Measurements from ENCODE around the gene SUPT6H. TPM values are rescaled to one million over a fixed set of nuclear protein-coding genes. Genes with fewer than 3 reads are reported as not detected.

SUPT6H gene
- total RNA-seq, 1 experiment from 2014 or later, result 63.3 TPM

- no peaks in the 10 kb centered on the region; the same call in 1 of the 2 replicates for H3K9me3 ChIP-seq (ENCODE audit: insufficient read depth, low read depth)
- H3K36me3 ChIP-seq (ENCODE audit: low read depth), result peaks cover 15% of the 10 kb centered on the region
- POLR2A ChIA-PET (ENCODE audit: unreplicated experiment), result interaction anchor here (0.5 kb wide), 1 partner anchor 33 kb away, joined by 4 read pairs; no protein-coding TSS in a partner anchor
- no peak overlapping the region for H2AFZ ChIP-seq
- peaks cover 9% of the 10 kb centered on the region for H3F3A ChIP-seq (ENCODE audit: insufficient read depth, low read depth)
- H4K20me1 ChIP-seq (ENCODE audit: insufficient read depth), result no peaks in the 10 kb centered on the region
- TF ChIP-seq EZH2 (IDR thresholded peaks at IDR 0.05; ENCODE audit: low read depth), result no peak
- TF ChIP-seq CTCF (conservative IDR thresholded peaks at IDR 0.05), result peak; percentile 66
- H3K79me2 ChIP-seq (ENCODE audit: low read depth), result no peaks in the 10 kb centered on the region
- CTCF ChIA-PET, result interaction anchor here (0.6 kb wide), 1 partner anchor 60 kb away, joined by 11 read pairs; no protein-coding TSS in a partner anchor
- intact Hi-C loops (cut with micrococcal nuclease; ENCODE audit: unreplicated experiment), result loop anchor here (1.0 to 2.0 kb wide), 2 partner anchors 64 to 119 kb away; no protein-coding TSS in a partner anchor
- H3K4me3 ChIP-seq, result no peak overlapping the region
- H3K27ac ChIP-seq, result no peak overlapping the region
- H3K9me2 ChIP-seq (ENCODE audit: insufficient read depth), result no peaks in the 10 kb centered on the region
- no TSS peak for BruUV-seq (replicated peaks)
- no peaks in the 10 kb centered on the region for H3K4me1 ChIP-seq (replicated peaks; ENCODE audit: insufficient read depth)
- peak in 1 of 2 experiments; percentile 25 for DNase-seq
- H3K27me3 ChIP-seq (ENCODE audit: insufficient read depth, low read depth), result no peaks in the 10 kb centered on the region
- H3K4me2 ChIP-seq, result no peak overlapping the region
Measured at GRCh38 chr17:28612936-28613872, 48.8 kb upstream of the SUPT6H start.

GRCh38 chr17:28613931-28614381 is 48.0 kb upstream of the SUPT6H start, which contains the start of gene RSKR:
Gene RSKR, minus strand, starts transcription at chr17:28614185. Its CDS starts 24 bp downstream, at chr17:28614161.
- intact Hi-C loops (cut with micrococcal nuclease; ENCODE audit: unreplicated experiment), result loop anchor here (1.0 to 2.0 kb wide), 2 partner anchors 65 to 120 kb away; no protein-coding TSS in a partner anchor
- DNase-seq, result no peak
- H3K79me2 ChIP-seq (ENCODE audit: low read depth), result no peaks in the 10 kb centered on the region
- H3K4me2 ChIP-seq, result no peak within 1 kb of the TSS
- H3K27me3 ChIP-seq (ENCODE audit: insufficient read depth, low read depth), result no peaks in the 10 kb centered on the region
- no peak within 1 kb of the TSS for H3K4me3 ChIP-seq
- H3K9me3 ChIP-seq (ENCODE audit: insufficient read depth, low read depth), result no peaks in the 10 kb centered on the region
- H3F3A ChIP-seq (ENCODE audit: insufficient read depth, low read depth), result peaks cover 3% of the 10 kb centered on the region
- H3K36me3 ChIP-seq (ENCODE audit: low read depth), result peaks cover 17% of the 10 kb centered on the region
- H2AFZ ChIP-seq, result no peak within 1 kb of the TSS
- no peaks in the 10 kb centered on the region for H4K20me1 ChIP-seq (ENCODE audit: insufficient read depth)
- ChIA-PET POLR2A (ENCODE audit: unreplicated experiment) (interaction anchor here (0.5 kb wide), 1 partner anchor 32 kb away, joined by 4 read pairs; no protein-coding TSS in a partner anchor), CTCF (no interaction called here)
- no peaks in the 10 kb centered on the region for H3K9me2 ChIP-seq (ENCODE audit: insufficient read depth)
- no peak within 1 kb of the TSS for H3K27ac ChIP-seq
- TF ChIP-seq EZH2 (IDR thresholded peaks at IDR 0.05; ENCODE audit: low read depth) (no peak), CTCF (conservative IDR thresholded peaks at IDR 0.05) (no peak)
- no TSS peak for BruUV-seq (replicated peaks)
- no peaks in the 10 kb centered on the region for H3K4me1 ChIP-seq (replicated peaks; ENCODE audit: insufficient read depth)

GRCh38 chr17:28615260-28615940 is 46.6 kb upstream of the SUPT6H start:
- no peak overlapping the region for H3K4me2 ChIP-seq
- no peaks in the 10 kb centered on the region for H4K20me1 ChIP-seq (ENCODE audit: insufficient read depth)
- no peak overlapping the region for H2AFZ ChIP-seq
- no peak overlapping the region for H3K27ac ChIP-seq
- intact Hi-C loops (cut with micrococcal nuclease; ENCODE audit: unreplicated experiment), result no loop called here
- TF ChIP-seq EZH2 (IDR thresholded peaks at IDR 0.05; ENCODE audit: low read depth), result no peak
- no peak for TF ChIP-seq CTCF (conservative IDR thresholded peaks at IDR 0.05)
- H3K79me2 ChIP-seq (ENCODE audit: low read depth), result no peaks in the 10 kb centered on the region
- ChIA-PET POLR2A (ENCODE audit: unreplicated experiment) (no interaction called here), CTCF (no interaction called here)
- peaks cover 28% of the 10 kb centered on the region for H3K36me3 ChIP-seq (ENCODE audit: low read depth)
- no peaks in the 10 kb centered on the region for H3K27me3 ChIP-seq (ENCODE audit: insufficient read depth, low read depth)
- no peaks in the 10 kb centered on the region; the same call in 1 of the 2 replicates for H3F3A ChIP-seq (ENCODE audit: insufficient read depth, low read depth)
- DNase-seq, result no peak
- H3K9me2 ChIP-seq (ENCODE audit: insufficient read depth), result no peaks in the 10 kb centered on the region
- BruUV-seq (replicated peaks), result no TSS peak
- no peaks in the 10 kb centered on the region for H3K4me1 ChIP-seq (replicated peaks; ENCODE audit: insufficient read depth)
- H3K9me3 ChIP-seq (ENCODE audit: insufficient read depth, low read depth), result no peaks in the 10 kb centered on the region
- no peak overlapping the region for H3K4me3 ChIP-seq
